GM23248 (cell line): ENCODE measurements around the gene BIRC7. TPM values are rescaled to one million over a fixed set of nuclear protein-coding genes. Genes with fewer than 3 reads are reported as not detected.

Source experiments
- DNase-seq: peaks from one replicate; pipeline ENCODE4 v3.0.0-alpha.2; 2015
- H2AFZ ChIP-seq: fragments of 200-600 bp; sonication (generic); 2 replicates; pipeline ENCODE4 v1.6.1; 2016; ENCODE audit warnings: antibody characterized with exemption
- H3F3A ChIP-seq: fragments of 200-600 bp; sonication (generic); 2 replicates; pipeline ENCODE4 v1.6.1; 2016; ENCODE audit warnings: mild to moderate bottlenecking, antibody characterized with exemption, mixed run types; ENCODE audit not compliant: insufficient read depth
- H3K27ac ChIP-seq: fragments of 200-600 bp; sonication (generic); 2 replicates; pipeline ENCODE4 v1.5.1; 2016; ENCODE audit warnings: mild to moderate bottlenecking
- H3K27me3 ChIP-seq: fragments of 200-600 bp; sonication (generic); replicated peaks from 2 replicates; pipeline ENCODE4 v1.6.1; 2016; ENCODE audit warnings: mild to moderate bottlenecking; ENCODE audit not compliant: insufficient read depth
- H3K36me3 ChIP-seq: fragments of 200-600 bp; sonication (generic); 2 replicates; pipeline ENCODE4 v1.6.1; 2016; ENCODE audit warnings: low read depth, mild to moderate bottlenecking
- H3K4me1 ChIP-seq: fragments of 200-600 bp; sonication (generic); 2 replicates; pipeline ENCODE4 v1.6.1; 2016; ENCODE audit warnings: mild to moderate bottlenecking; ENCODE audit not compliant: insufficient read depth
- H3K4me2 ChIP-seq: fragments of 200-600 bp; sonication (generic); one replicate; pipeline ENCODE4 v1.6.1; 2016; ENCODE audit warnings: mild to moderate bottlenecking; ENCODE audit not compliant: unreplicated experiment
- H3K4me3 ChIP-seq: fragments of 200-600 bp; sonication (generic); 2 replicates; pipeline ENCODE4 v1.5.1; 2016; ENCODE audit warnings: mild to moderate bottlenecking
- H3K79me2 ChIP-seq: fragments of 200-600 bp; sonication (generic); 2 replicates; pipeline ENCODE4 v1.6.1; 2016; ENCODE audit warnings: mild to moderate bottlenecking; ENCODE audit not compliant: insufficient read depth
- H3K9ac ChIP-seq: fragments of 200-600 bp; sonication (generic); 2 replicates; pipeline ENCODE4 v1.6.1; 2016; ENCODE audit warnings: mild to moderate bottlenecking
- H3K9me2 ChIP-seq: fragments of 200-600 bp; sonication (generic); 2 replicates; pipeline ENCODE4 v1.6.1; 2016; ENCODE audit warnings: mixed run types, mild to moderate bottlenecking, moderate library complexity; ENCODE audit not compliant: insufficient read depth
- H3K9me3 ChIP-seq: fragments of 200-600 bp; sonication (generic); one replicate; pipeline ENCODE4 v1.6.1; 2017; ENCODE audit warnings: low read depth
- H4K20me1 ChIP-seq: fragments of 200-600 bp; sonication (generic); 2 replicates; pipeline ENCODE4 v1.6.0; 2016; ENCODE audit not compliant: insufficient read depth
- EZH2 ChIP-seq: fragments of 200-600 bp; sonication (generic); IDR thresholded peaks from 2 replicates; pipeline ENCODE4 v1.6.1; 2018; ENCODE audit warnings: antibody characterized with exemption, mild to moderate bottlenecking; ENCODE audit not compliant: insufficient read depth, poor library complexity, severe bottlenecking
- EZH2phosphoT487 ChIP-seq: fragments of 200-600 bp; sonication (generic); IDR thresholded peaks from 2 replicates; pipeline ENCODE4 v1.6.1; 2018; ENCODE audit warnings: antibody characterized with exemption, moderate library complexity, mild to moderate bottlenecking, low read depth; ENCODE audit not compliant: insufficient read depth
- WGBS, 2 experiments: methylation state at CpG; one replicate each; pipeline ENCODE4 v1.1.6; 2015 to 2017; ENCODE audit warnings: low lambda C conversion rate in 2 of 2, low coverage in 1 of 2; ENCODE audit errors: missing lambda C conversion rate in 2 of 2; 5-methylcytosine and 5-hydroxymethylcytosine counted together
- in situ Hi-C: fragments of 300-500 bp; cut with MboI; formaldehyde crosslinking; loops from 2 replicates; pipeline ENCODE4 v1.15.0; 2020
- polyA plus RNA-seq: library from polyadenylated mRNA; unstranded; fragments of >200 nt; fragmentation: Nextera tagmentation; extraction: Ambion mirVana; gene quantifications from 2 replicates; pipeline ENCODE4 v1.2.1, GENCODE V29; 2016
- total RNA-seq: library from RNA; depleted of rRNA; stranded (reverse); fragments of >200 nt; shearing (Covaris generic); gene quantifications from 2 replicates; pipeline ENCODE4 v1.2.3, GENCODE V29; 2014

Gene BIRC7
- total and polyA plus RNA-seq, 2 experiments from 2014 or later = not detected

- H3K9me2 ChIP-seq = no peaks in the 10 kb centered on the region
- WGBS, 2 experiments = 68 to 81% methylated on average over 10 of the region's 10 CpGs
- no peak overlapping the region for H3K27ac ChIP-seq
- H3K36me3 ChIP-seq = no peaks in the 10 kb centered on the region
- no peak overlapping the region for H2AFZ ChIP-seq
- no peaks in the 10 kb centered on the region for H4K20me1 ChIP-seq
- H3K4me2 ChIP-seq = no peak overlapping the region
- H3F3A ChIP-seq = no peaks in the 10 kb centered on the region
- in situ Hi-C loops = no loop called here
- no peaks in the 10 kb centered on the region for H3K9me3 ChIP-seq
- TF ChIP-seq EZH2phosphoT487 (no peak), EZH2 (no peak)
- no peak overlapping the region for H3K4me3 ChIP-seq
- H3K9ac ChIP-seq = no peak overlapping the region
- H3K79me2 ChIP-seq = no peaks in the 10 kb centered on the region
- peaks cover 10% of the 10 kb centered on the region; the same call in 1 of the 2 replicates for H3K27me3 ChIP-seq
- DNase-seq = no peak
- H3K4me1 ChIP-seq = no peaks in the 10 kb centered on the region
Measured at GRCh38 chr20:63244468-63244867, 8.8 kb downstream of the BIRC7 start.

- H3F3A ChIP-seq = no peaks in the 10 kb centered on the region
- H4K20me1 ChIP-seq = no peaks in the 10 kb centered on the region
- peak; percentile 28 for DNase-seq
- H3K4me3 ChIP-seq = no peak overlapping the region
- H3K4me2 ChIP-seq = no peak overlapping the region
- H3K9me2 ChIP-seq = no peaks in the 10 kb centered on the region
- no peak overlapping the region for H3K9ac ChIP-seq
- H2AFZ ChIP-seq = no peak overlapping the region
- 48 to 51% methylated on average over 44 to 50 of the region's 50 CpGs for WGBS, 2 experiments
- no peaks in the 10 kb centered on the region for H3K36me3 ChIP-seq
- H3K4me1 ChIP-seq = no peaks in the 10 kb centered on the region
- in situ Hi-C loops = no loop called here
- H3K79me2 ChIP-seq = no peaks in the 10 kb centered on the region
- TF ChIP-seq EZH2phosphoT487 (no peak), EZH2 (no peak)
- H3K27ac ChIP-seq = no peak overlapping the region
- H3K27me3 ChIP-seq = peaks cover 10% of the 10 kb centered on the region
- H3K9me3 ChIP-seq = no peaks in the 10 kb centered on the region
Measured at GRCh38 chr20:63246490-63247288, 11.0 kb downstream of the BIRC7 start.

GRCh38 chr20:63247671-63248228, 12.0 kb downstream of the BIRC7 start:
- Histone ChIP-seq H3K4me3 (no peak overlapping the region), H3K9me2 (no peaks in the 10 kb centered on the region), H3K4me2 (no peak overlapping the region), H3K27me3 (peaks cover 10% of the 10 kb centered on the region), H3K36me3 (no peaks in the 10 kb centered on the region), H3K9ac (no peak overlapping the region), H2AFZ (no peak overlapping the region), H3K9me3 (no peaks in the 10 kb centered on the region), H3K4me1 (no peaks in the 10 kb centered on the region), H3F3A (no peaks in the 10 kb centered on the region), H3K79me2 (no peaks in the 10 kb centered on the region), H4K20me1 (no peaks in the 10 kb centered on the region), H3K27ac (no peak overlapping the region)
- no peak for DNase-seq
- WGBS, 2 experiments = 56 to 65% methylated on average over 16 to 24 of the region's 24 CpGs
- in situ Hi-C loops = no loop called here
- TF ChIP-seq EZH2 (no peak), EZH2phosphoT487 (no peak)

GRCh38 chr20:63248835-63249591, 13.3 kb downstream of the BIRC7 start:
- Histone ChIP-seq H3K27me3 (peaks cover 17% of the 10 kb centered on the region), H4K20me1 (no peaks in the 10 kb centered on the region), H3K27ac (no peak overlapping the region), H3K4me2 (no peak overlapping the region), H3K4me1 (no peaks in the 10 kb centered on the region), H3K9ac (no peak overlapping the region), H2AFZ (no peak overlapping the region), H3F3A (no peaks in the 10 kb centered on the region), H3K4me3 (no peak overlapping the region), H3K79me2 (no peaks in the 10 kb centered on the region), H3K36me3 (no peaks in the 10 kb centered on the region), H3K9me3 (no peaks in the 10 kb centered on the region), H3K9me2 (no peaks in the 10 kb centered on the region)
- in situ Hi-C loops = no loop called here
- TF ChIP-seq EZH2phosphoT487 (no peak), EZH2 (no peak)
- 63 to 70% methylated on average over 25 of the region's 25 CpGs for WGBS, 2 experiments
- no peak for DNase-seq
